Activated CD4-positive, alpha-beta T cell treated with anti-CD3 and anti-CD28 coated beads, Interleukin-2, amount 10 ng/mL, durations not matched to agents 24 days and 14 days (primary cell): Measurements from ENCODE around the gene ARHGAP29. TPM values are rescaled to one million over a fixed set of nuclear protein-coding genes. Genes with fewer than 3 reads are reported as not detected.

Source experiments
- DNase-seq: peaks from one replicate; pipeline ENCODE4 v3.0.0; 2022
- H3K27ac Mint-ChIP-seq: one replicate; pipeline ENCODE4 v1.8.0; 2022; ENCODE audit warnings: mild to moderate bottlenecking, mixed read lengths
- H3K27me3 Mint-ChIP-seq: one replicate; pipeline ENCODE4 v1.8.0; 2022; ENCODE audit warnings: mixed read lengths
- H3K36me3 Mint-ChIP-seq: one replicate; pipeline ENCODE4 v1.8.0; 2022; ENCODE audit warnings: low read depth, mild to moderate bottlenecking, mixed read lengths
- H3K4me1 Mint-ChIP-seq: one replicate; pipeline ENCODE4 v1.8.0; 2021; ENCODE audit warnings: mixed read lengths
- H3K4me3 Mint-ChIP-seq: one replicate; pipeline ENCODE4 v1.8.0; 2022; ENCODE audit warnings: mild to moderate bottlenecking, moderate library complexity, mixed read lengths
- H3K9me3 Mint-ChIP-seq: one replicate; pipeline ENCODE4 v1.8.0; 2021; ENCODE audit warnings: mixed read lengths
- intact Hi-C: fragments of 100-400 bp; cut with micrococcal nuclease; formaldehyde crosslinking; loops from one replicate; pipeline ENCODE4 v1.15.1; 2023
- total RNA-seq: library from RNA; stranded (reverse); gene quantifications from 2 replicates; pipeline ENCODE4 v1.2.3, GENCODE V29; 2022

Gene ARHGAP29
- total RNA-seq, 1 donor from 2014 or later, result not detected

DNA sequence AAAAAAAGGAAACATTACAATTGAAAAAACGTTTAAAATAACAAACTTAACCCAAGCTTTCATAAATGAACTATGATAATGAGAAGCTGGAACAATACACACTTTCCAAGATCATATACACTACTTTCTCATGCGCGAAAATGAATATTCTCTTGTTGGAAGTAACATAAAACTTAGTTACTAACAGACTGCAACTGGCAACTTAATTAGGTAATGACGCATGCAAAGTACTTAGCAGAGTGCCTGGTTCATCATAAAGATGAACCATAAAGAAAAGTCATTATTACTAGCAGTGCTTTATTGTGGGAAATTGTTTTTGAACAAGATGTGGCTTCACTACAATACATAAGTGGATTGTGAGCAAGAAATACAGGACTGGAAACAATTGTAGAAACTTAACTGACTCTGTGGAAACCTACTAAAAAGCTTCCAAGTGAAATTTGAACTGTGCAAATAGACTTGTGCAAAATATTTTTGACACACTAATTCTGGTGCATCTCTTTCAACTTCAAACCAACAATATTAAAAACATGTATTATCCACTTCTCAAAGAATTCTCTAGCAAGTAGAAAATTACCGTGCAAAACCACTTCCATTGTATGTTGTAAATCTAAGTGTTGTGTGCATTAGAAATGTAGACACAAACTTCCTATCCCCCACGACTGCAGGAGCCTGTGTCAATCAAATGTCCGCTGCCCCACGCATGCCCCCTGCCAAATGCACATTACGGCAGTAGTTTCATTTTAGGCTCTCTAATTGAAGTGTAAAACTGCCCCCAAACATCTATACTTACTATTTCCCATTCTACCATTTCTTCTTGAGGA is 2.0 kb downstream of the ARHGAP29 start:
- DNase-seq, result no peak
- Mint-ChIP-seq H3K27me3 (peaks cover 72% of the 10 kb centered on the region), H3K9me3 (no peaks in the 10 kb centered on the region), H3K27ac (no peak overlapping the region), H3K4me3 (peak overlapping the region; percentile 47), H3K36me3 (peaks cover 2% of the 10 kb centered on the region), H3K4me1 (peaks cover 7% of the 10 kb centered on the region)
- intact Hi-C loops, result loop anchor here (10.0 kb wide), 1 partner anchor 191 kb away; no protein-coding TSS in a partner anchor

DNA sequence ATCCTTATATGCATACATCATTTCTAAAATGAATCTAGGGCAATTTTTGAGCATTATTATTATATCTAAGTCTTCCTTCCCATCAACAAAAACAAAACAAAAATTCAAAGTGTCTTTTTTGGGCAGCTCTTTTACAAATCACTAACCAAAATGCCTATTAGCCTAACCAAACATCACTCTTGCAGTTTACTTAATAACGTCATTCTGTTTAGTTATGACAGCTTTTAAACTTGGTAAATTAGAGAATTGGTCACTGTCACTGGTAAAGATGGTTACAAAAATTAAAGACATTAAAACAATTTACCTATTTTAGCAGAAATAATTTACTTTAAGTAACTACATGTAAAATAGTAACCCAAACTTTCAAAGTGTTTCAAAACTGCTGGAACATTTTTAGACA is 2.8 kb downstream of the ARHGAP29 start:
- intact Hi-C loops, result loop anchor here (10.0 kb wide), 1 partner anchor 190 kb away; no protein-coding TSS in a partner anchor
- Mint-ChIP-seq H3K9me3 (no peaks in the 10 kb centered on the region), H3K4me1 (peaks cover 7% of the 10 kb centered on the region), H3K36me3 (peaks cover 2% of the 10 kb centered on the region), H3K4me3 (no peak overlapping the region), H3K27ac (no peak overlapping the region), H3K27me3 (peaks cover 68% of the 10 kb centered on the region)
- DNase-seq, result no peak

DNA sequence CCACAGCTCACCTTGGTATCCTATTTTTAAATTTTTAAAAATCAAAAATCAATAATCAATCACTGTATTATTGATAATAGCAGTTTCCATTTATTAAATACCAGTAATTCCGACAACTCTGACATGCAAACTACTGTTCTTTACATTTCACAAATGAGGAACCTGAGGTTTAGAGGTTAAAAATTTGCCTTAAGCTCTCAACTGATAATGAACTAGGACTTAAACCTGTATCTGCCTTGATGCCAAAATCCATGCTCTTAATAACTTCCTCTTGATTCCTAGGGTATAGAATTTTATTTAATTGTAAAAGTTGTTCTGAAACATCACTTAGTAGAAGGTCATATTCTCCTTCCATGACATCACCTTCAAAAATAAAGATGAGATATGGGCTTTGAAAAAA is 5.6 kb downstream of the ARHGAP29 start:
- Mint-ChIP-seq H3K27ac (no peak overlapping the region), H3K4me1 (peaks cover 7% of the 10 kb centered on the region), H3K4me3 (no peak overlapping the region), H3K36me3 (peaks cover 2% of the 10 kb centered on the region), H3K27me3 (peaks cover 60% of the 10 kb centered on the region), H3K9me3 (no peaks in the 10 kb centered on the region)
- DNase-seq, result no peak
- intact Hi-C loops, result loop anchor here (10.0 kb wide), 1 partner anchor 187 kb away; no protein-coding TSS in a partner anchor

DNA sequence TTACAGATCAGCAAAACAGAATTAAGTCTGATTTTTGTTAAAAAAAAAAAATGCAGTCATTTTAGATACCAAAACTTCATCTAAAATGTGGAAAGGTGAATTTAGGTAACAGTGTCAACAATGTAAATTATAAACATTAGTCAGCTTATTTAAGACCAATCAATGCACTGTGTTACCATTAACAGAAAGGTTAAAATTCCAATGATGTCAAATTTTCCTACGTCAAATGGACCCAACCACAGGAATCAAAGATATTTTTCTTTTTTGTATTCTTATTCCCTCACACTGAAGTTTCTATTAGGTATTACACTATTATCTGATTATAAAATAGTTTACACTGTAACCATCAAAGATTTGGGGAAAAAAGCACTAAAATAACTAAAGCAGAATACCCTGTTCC is 6.5 kb downstream of the ARHGAP29 start:
- Mint-ChIP-seq H3K27me3 (peaks cover 58% of the 10 kb centered on the region), H3K4me1 (peaks cover 2% of the 10 kb centered on the region), H3K4me3 (no peak overlapping the region), H3K36me3 (peaks cover 2% of the 10 kb centered on the region), H3K9me3 (no peaks in the 10 kb centered on the region), H3K27ac (no peak overlapping the region)
- intact Hi-C loops, result loop anchor here (10.0 kb wide), 1 partner anchor 186 kb away; no protein-coding TSS in a partner anchor
- no peak for DNase-seq

DNA sequence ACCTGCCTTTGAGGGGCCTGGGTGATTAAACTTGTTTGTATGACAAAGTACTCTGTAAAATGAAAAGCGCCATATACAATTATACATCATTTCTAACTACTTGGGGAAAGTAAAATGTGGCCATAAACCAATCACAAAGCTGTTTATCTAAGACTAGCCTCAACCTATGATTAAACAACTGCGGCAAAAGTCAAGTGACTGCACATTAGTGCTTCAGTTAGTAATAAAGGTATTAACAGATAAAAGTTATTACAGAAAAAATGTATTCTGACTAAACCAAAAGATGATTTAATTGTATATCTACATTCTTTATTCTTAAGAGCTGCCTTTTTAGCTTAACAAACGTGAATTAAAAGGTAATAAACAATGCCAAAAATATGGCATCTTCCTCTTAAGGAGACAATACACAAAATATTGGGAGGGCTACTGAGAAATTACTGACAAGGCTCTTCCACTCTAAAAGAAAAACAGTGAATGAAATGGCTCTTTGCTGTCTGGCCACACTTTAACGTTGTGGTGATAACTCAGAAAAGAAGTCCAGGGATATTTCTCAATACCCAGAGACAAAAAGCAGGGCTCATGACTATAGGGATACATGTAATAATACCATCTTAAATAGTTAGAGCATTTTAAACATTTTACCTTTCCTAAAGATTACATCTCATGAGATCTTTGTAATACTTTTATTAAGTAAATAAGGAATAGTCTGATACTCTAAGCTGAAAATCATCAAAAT is 8.6 kb downstream of the ARHGAP29 start:
- Mint-ChIP-seq H3K36me3 (no peaks in the 10 kb centered on the region), H3K27ac (no peak overlapping the region), H3K4me1 (no peaks in the 10 kb centered on the region), H3K27me3 (peaks cover 44% of the 10 kb centered on the region), H3K4me3 (no peak overlapping the region), H3K9me3 (no peaks in the 10 kb centered on the region)
- DNase-seq, result no peak
- intact Hi-C loops, result no loop called here

DNA sequence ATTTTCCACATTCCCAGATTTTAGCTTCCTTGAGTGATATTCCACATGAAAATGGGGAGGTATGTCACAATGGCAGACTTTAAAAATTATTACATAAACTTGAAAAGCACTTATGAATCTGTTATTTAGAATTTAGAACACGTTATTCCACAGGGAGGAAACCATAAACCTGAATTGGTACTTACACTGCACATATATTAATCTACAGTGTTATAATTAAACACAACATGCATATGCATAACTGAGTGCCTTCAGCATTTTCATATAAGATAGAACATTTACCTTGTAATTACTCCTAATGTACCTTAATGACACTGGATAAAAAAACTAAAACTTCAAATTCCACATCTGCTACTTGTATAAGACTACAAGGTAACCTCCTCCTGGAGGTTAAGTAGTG is 9.8 kb downstream of the ARHGAP29 start:
- H3K4me3 Mint-ChIP-seq, result no peak overlapping the region
- H3K27me3 Mint-ChIP-seq, result peaks cover 37% of the 10 kb centered on the region
- intact Hi-C loops, result no loop called here
- H3K4me1 Mint-ChIP-seq, result no peaks in the 10 kb centered on the region
- no peaks in the 10 kb centered on the region for H3K36me3 Mint-ChIP-seq
- H3K27ac Mint-ChIP-seq, result no peak overlapping the region
- no peaks in the 10 kb centered on the region for H3K9me3 Mint-ChIP-seq
- DNase-seq, result no peak

DNA sequence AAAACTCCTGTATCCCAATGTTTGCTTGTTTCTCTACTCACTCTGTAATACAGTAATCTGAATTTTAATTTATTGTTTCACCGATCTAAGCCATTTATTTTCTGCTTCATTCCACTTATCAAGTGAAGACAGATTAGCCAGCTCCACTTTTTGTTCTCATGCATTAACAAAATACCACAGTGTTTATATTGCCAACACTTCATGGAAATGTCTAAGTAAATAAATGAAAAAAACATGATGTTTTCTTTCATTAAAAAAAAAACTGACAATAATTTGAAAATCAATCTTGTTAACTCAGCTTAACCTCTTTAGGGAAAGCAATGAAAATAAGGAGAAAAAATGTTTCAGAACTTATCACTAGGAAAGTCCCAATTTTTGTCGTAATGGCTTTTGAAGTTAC is 11.5 kb downstream of the ARHGAP29 start:
- H3K27me3 Mint-ChIP-seq, result peaks cover 27% of the 10 kb centered on the region
- no peaks in the 10 kb centered on the region for H3K9me3 Mint-ChIP-seq
- no peak overlapping the region for H3K4me3 Mint-ChIP-seq
- intact Hi-C loops, result no loop called here
- DNase-seq, result no peak
- H3K27ac Mint-ChIP-seq, result no peak overlapping the region
- H3K36me3 Mint-ChIP-seq, result no peaks in the 10 kb centered on the region
- H3K4me1 Mint-ChIP-seq, result no peaks in the 10 kb centered on the region

DNA sequence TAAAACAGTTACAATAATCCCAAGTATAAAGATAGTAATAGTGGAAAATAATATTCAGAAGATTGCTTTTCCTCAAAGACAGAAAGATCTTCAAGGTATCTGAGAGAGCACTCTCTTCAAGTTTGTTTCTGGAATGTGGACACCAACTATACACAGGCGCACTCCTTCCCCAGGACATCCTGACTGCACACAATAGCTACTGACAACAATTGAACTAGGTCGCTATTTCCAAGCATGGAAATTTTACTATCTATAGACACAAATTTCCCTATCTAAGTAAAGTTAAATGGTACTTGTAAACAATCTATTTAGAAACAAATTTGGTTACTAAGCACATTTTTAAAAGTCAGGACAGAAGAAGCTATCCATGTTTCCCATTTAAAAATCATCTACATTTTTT is 19.1 kb downstream of the ARHGAP29 start:
- Mint-ChIP-seq H3K27ac (no peak overlapping the region), H3K4me3 (no peak overlapping the region), H3K27me3 (peaks cover 26% of the 10 kb centered on the region), H3K9me3 (no peaks in the 10 kb centered on the region), H3K36me3 (no peaks in the 10 kb centered on the region), H3K4me1 (no peaks in the 10 kb centered on the region)
- intact Hi-C loops, result no loop called here
- no peak for DNase-seq

DNA sequence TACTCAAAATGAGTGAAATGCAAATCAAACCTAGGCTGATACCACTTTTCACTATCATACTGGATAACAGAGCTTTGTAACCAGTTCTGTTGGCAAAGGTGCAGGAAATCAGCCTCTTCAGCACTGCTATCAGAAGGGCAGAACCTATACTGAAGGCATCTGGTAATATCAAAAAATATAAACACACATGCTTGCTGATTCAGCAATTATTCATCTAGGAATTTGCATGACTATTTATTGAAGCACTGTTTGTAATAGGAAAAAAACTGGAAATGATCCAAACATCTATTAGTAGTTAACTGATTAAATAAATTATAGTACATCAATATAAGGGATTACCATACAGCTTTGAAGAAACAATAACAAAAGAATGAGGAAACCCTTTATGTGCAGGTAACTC is 21.4 kb downstream of the ARHGAP29 start:
- H3K4me3 Mint-ChIP-seq, result no peak overlapping the region
- H3K4me1 Mint-ChIP-seq, result no peaks in the 10 kb centered on the region
- no peaks in the 10 kb centered on the region for H3K36me3 Mint-ChIP-seq
- H3K27me3 Mint-ChIP-seq, result peaks cover 25% of the 10 kb centered on the region
- intact Hi-C loops, result no loop called here
- no peaks in the 10 kb centered on the region for H3K9me3 Mint-ChIP-seq
- no peak overlapping the region for H3K27ac Mint-ChIP-seq
- no peak for DNase-seq

DNA sequence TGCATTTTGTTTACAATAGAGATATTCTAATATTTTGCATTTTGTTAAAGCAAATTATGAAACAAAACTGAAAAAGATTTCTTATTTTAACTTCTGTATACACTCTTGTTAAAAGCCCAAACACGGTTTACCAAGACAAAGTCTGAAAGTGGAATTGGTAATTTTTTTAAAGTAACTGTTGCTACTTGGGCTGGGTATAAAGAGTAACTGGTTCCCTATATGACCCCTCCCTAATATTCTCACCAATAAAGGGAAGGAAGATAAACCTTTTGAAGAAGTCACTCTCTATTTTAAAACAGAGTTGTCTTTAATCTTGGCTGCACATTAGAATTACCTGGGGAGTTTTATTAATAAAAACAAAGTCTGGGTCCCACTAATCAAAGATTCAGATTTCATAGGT is 27.4 kb downstream of the ARHGAP29 start:
- intact Hi-C loops, result no loop called here
- DNase-seq, result no peak
- no peak overlapping the region for H3K27ac Mint-ChIP-seq
- H3K36me3 Mint-ChIP-seq, result no peaks in the 10 kb centered on the region
- peaks cover 12% of the 10 kb centered on the region for H3K27me3 Mint-ChIP-seq
- no peaks in the 10 kb centered on the region for H3K9me3 Mint-ChIP-seq
- no peaks in the 10 kb centered on the region for H3K4me1 Mint-ChIP-seq
- H3K4me3 Mint-ChIP-seq, result no peak overlapping the region

DNA sequence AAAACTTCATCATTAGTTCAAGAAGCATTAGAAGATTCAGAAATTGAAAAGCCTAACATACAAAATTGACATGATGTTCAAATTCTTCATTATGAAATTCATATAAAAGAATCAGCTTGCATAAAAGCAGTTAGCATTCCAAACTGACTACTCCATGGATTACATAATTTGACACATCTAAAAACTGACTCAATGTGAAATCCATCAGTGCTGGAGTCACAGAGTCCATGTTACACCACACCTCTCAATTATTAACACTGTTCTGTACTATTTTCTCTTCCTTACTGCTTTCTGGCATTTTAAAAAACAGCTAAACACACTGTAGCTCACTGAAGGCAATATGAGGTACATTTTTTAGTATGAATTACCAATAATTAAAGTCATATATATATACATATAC is 28.0 kb downstream of the ARHGAP29 start:
- Mint-ChIP-seq H3K9me3 (no peaks in the 10 kb centered on the region), H3K4me3 (no peak overlapping the region), H3K4me1 (no peaks in the 10 kb centered on the region), H3K27ac (no peak overlapping the region), H3K27me3 (peaks cover 10% of the 10 kb centered on the region), H3K36me3 (no peaks in the 10 kb centered on the region)
- intact Hi-C loops, result no loop called here
- DNase-seq, result no peak

DNA sequence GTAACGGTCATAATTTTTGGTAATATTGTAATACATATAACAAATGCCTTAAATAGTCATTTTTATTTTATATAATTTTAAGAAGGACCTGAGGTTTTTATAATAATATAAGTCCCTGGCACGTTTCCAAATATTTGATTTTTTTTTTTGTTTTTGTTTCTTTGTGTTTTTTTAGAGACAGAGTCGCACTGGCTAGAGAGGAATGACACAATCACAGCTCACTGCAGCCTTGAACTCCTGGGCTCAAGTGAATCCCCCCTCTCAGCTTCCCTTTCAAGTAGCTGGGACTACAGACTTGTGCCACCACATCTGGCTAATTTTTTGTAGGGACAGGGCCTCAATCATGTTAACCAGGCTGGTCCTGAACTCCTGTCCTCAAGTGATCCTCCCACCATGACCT is 29.7 kb downstream of the ARHGAP29 start:
- Mint-ChIP-seq H3K4me3 (no peak overlapping the region), H3K9me3 (no peaks in the 10 kb centered on the region), H3K36me3 (no peaks in the 10 kb centered on the region), H3K4me1 (no peaks in the 10 kb centered on the region), H3K27me3 (peaks cover 7% of the 10 kb centered on the region), H3K27ac (no peak overlapping the region)
- DNase-seq, result no peak
- intact Hi-C loops, result no loop called here

DNA sequence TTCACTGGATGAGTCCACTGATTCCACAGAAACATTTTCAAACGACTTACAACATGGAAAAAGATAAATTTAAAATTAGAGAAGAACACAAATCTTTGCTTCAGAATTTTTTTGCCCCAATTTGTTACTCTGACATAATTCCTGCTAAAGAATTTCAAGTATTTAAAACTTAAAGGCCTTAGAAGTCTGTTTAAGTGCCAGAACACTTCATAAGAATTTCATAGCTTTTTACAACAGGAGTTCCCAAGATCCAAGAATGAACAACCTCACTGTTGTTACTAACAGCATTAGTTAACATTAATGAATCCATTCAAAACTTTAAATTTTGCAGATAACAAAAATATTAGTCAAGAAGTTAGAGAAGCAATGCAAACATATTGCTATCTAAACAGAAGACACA is 31.7 kb downstream of the ARHGAP29 start:
- H3K27me3 Mint-ChIP-seq, result peaks cover 15% of the 10 kb centered on the region
- no peaks in the 10 kb centered on the region for H3K36me3 Mint-ChIP-seq
- H3K9me3 Mint-ChIP-seq, result no peaks in the 10 kb centered on the region
- H3K27ac Mint-ChIP-seq, result no peak overlapping the region
- no peaks in the 10 kb centered on the region for H3K4me1 Mint-ChIP-seq
- H3K4me3 Mint-ChIP-seq, result no peak overlapping the region
- DNase-seq, result no peak
- intact Hi-C loops, result no loop called here

DNA sequence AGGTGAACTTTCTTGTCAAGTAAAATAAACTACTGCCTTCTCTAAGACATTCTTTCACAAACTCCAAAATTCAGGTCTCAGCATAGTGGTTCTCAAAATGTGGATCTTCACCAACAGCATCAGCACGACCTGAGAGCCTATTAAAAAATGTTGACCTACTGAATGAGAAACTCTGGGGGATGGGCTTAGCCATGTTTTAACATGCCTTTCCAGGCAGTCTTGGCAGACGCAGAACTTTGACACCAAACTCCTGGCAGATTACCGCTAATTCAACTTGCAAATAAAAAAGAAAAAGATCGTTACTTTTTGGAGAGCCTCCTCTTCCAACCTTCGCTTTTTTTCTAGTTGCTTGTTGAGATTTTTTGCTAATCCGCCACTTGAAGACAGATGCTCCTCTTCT is 35.1 kb downstream of the ARHGAP29 start:
- Mint-ChIP-seq H3K4me1 (no peaks in the 10 kb centered on the region), H3K4me3 (no peak overlapping the region), H3K9me3 (no peaks in the 10 kb centered on the region), H3K27me3 (peaks cover 26% of the 10 kb centered on the region), H3K27ac (no peak overlapping the region), H3K36me3 (no peaks in the 10 kb centered on the region)
- DNase-seq, result no peak
- intact Hi-C loops, result no loop called here
